IPS DF 6.9 (cell line): Measurements from ENCODE around the gene PODN.

Source experiments
- DNase-seq: peaks from one replicate; pipeline ENCODE4 v3.0.0-alpha.2; 2013; ENCODE audit warnings: low read depth, low spot score
- H3K27ac ChIP-seq: one replicate; pipeline ENCODE4 v1.5.1; 2013; ENCODE audit warnings: low read length, control low read depth
- H3K27me3 ChIP-seq: 2 replicates; pipeline ENCODE4 v1.6.1; 2013; ENCODE audit warnings: mild to moderate bottlenecking, low read length; ENCODE audit not compliant: control insufficient read depth, insufficient read depth
- H3K36me3 ChIP-seq: 2 replicates; pipeline ENCODE4 v1.6.1; 2013; ENCODE audit warnings: low read length; ENCODE audit not compliant: control insufficient read depth, insufficient read depth
- H3K4me1 ChIP-seq: 2 replicates; pipeline ENCODE4 v1.6.1; 2013; ENCODE audit warnings: low read length; ENCODE audit not compliant: control insufficient read depth, insufficient read depth
- H3K4me3 ChIP-seq: 2 replicates; pipeline ENCODE4 v1.5.1; 2013; ENCODE audit warnings: mild to moderate bottlenecking, low read length
- H3K9me3 ChIP-seq: 2 replicates; pipeline ENCODE4 v1.6.1; 2013; ENCODE audit warnings: low read length, inconsistent platforms; ENCODE audit not compliant: control insufficient read depth, insufficient read depth
- WGBS: extraction: QIAGEN DNeasy Blood & Tissue Kit; methylation state at CpG from one replicate; pipeline ENCODE4 v1.1.7; 2013; ENCODE audit warnings: mixed read lengths, missing lambda C conversion rate; ENCODE audit not compliant: insufficient read length, insufficient coverage; 5-methylcytosine and 5-hydroxymethylcytosine counted together

Gene PODN

DNA sequence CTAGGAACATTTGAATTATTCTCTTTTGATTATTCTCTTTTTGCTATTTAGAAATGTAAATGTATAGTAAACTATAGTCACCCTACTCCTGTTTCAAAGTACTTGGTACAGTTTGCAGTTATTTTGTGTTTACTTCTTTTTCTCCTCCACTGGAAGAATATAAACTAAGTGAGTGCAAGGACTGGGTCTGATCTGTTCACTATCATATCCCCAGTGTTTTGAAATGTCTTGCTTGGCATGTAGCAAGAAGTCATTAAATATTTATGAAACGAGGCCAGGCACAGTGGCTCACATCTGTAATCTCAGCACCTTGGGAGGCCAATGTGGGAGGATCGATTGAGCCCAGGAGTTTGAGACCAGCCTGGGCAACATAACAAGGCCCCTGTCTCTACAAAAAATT lies 35.8 kb upstream of the PODN start:
- no CpG with 5 or more reads among the region's 2 CpGs for WGBS
- Histone ChIP-seq H3K4me1 (no peaks in the 10 kb centered on the region), H3K27ac (no peak overlapping the region), H3K27me3 (no peaks in the 10 kb centered on the region), H3K36me3 (no peaks in the 10 kb centered on the region), H3K9me3 (no peaks in the 10 kb centered on the region), H3K4me3 (no peak overlapping the region)
- no peak for DNase-seq

DNA sequence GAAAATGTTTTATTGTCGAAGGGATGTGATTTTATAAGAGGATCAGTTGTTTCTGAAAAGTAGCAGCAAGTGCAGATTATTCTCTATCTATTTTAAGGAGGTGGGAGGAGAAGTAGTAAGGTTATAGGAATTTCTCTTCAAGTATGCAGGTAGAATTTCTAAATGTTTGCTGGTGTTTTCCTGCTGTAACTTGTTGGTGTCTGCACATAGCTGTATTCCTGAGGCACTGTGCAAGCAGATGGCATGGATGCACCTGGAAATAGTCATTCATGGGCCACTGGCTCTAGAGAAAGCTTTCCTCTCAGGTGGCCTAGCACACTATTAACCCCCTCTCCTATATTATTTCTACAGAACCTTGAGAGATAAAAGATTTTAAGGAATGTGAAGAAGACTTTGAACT lies 30.3 kb upstream of the PODN start:
- no peaks in the 10 kb centered on the region for H3K36me3 ChIP-seq
- DNase-seq: no peak
- H3K27me3 ChIP-seq: no peaks in the 10 kb centered on the region
- no peak overlapping the region for H3K4me3 ChIP-seq
- no peaks in the 10 kb centered on the region for H3K9me3 ChIP-seq
- 100% methylated on average over 1 of the region's 1 CpG for WGBS
- no peak overlapping the region for H3K27ac ChIP-seq
- no peaks in the 10 kb centered on the region for H3K4me1 ChIP-seq

DNA sequence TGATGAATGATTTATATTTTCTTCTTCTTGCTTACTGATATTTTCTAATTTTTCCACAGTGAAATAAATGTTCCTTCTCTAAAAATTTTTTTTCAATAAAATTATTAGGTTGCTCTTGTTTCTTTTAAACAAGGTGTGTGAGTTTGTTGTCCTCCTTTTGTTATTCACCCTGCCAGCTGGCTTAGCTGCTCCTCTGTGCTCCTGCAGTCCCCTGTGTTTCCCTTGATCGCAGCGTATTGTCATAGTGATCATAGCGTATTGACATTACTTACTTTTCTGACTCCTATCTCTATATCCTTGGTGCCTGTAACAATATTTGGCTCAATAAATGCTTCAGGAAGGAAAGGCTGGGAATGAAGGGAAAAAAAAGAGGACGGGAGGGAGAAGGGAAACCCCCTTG lies 24.9 kb upstream of the PODN start:
- no peak for DNase-seq
- H3K9me3 ChIP-seq: no peaks in the 10 kb centered on the region
- no CpG with 5 or more reads among the region's 4 CpGs for WGBS
- H3K4me1 ChIP-seq: no peaks in the 10 kb centered on the region
- no peaks in the 10 kb centered on the region for H3K36me3 ChIP-seq
- no peaks in the 10 kb centered on the region for H3K27me3 ChIP-seq
- H3K4me3 ChIP-seq: no peak overlapping the region
- H3K27ac ChIP-seq: no peak overlapping the region

DNA sequence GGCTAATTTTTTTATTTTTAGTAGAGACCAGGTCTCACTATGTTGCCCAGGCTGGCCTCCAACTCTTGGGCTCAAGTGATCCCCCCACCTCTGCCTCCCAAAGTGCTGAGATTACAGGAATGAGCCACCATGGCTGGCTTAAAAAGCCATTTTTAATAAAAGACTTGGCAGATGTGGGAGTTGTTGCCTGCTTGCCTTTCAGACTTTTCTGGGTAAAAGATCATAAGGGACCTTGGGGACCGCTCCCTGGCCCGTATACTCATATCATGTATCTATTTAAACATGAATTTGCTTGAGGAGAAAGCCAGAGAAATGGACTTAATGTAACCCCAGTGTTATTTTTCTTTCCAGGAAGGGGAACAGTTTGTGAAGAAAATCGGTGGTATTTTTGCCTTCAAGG lies 23.4 kb upstream of the PODN start:
- WGBS: no CpG with 5 or more reads among the region's 3 CpGs
- DNase-seq: no peak
- H3K9me3 ChIP-seq: no peaks in the 10 kb centered on the region
- no peak overlapping the region for H3K27ac ChIP-seq
- H3K4me1 ChIP-seq: no peaks in the 10 kb centered on the region; the same call in 1 of the 2 replicates
- no peaks in the 10 kb centered on the region for H3K36me3 ChIP-seq
- H3K4me3 ChIP-seq: no peak overlapping the region
- no peaks in the 10 kb centered on the region for H3K27me3 ChIP-seq

DNA sequence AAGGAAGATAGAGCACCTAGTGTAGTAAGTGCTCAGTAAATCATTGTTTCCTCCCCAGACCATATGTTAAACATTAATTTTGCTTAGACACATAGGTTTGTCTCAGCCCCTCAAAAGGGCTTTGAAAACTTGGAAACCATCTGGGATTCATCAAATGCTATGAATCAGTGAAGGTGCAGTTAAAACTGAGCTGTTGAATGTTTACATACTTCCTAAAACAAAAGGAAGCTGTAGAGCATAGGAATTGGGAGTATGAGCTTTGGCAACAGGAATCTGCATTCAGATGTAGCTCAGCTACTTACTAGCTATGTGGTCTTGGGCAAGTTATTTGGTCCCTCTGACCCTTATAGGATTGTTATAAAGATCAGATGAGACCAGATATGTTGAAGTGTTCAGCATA lies 18.7 kb upstream of the PODN start:
- Histone ChIP-seq H3K27me3 (no peaks in the 10 kb centered on the region), H3K27ac (no peak overlapping the region), H3K4me1 (no peaks in the 10 kb centered on the region; the same call in 1 of the 2 replicates), H3K9me3 (no peaks in the 10 kb centered on the region), H3K4me3 (no peak overlapping the region), H3K36me3 (no peaks in the 10 kb centered on the region)
- no peak for DNase-seq

DNA sequence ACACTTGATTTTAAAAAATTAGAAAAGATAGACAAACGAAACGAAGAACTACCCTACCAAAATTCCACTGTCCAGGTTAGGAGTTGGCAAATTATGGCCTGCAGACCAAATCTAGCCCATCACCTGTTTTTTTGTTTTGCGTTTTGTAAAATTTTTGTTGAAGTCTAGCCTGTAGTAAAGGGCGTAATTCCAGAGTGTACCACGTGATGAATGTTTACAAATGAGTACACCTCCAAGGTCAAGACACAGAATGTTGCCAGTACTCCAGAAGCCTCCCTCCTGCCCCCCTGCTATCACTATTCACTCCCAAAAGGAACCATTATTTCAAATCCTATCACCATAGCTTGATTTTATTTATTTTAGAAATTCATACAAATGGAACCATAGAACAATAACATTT lies 17.1 kb upstream of the PODN start:
- H3K27me3 ChIP-seq: no peaks in the 10 kb centered on the region
- H3K36me3 ChIP-seq: no peaks in the 10 kb centered on the region
- no peak overlapping the region for H3K4me3 ChIP-seq
- no peak for DNase-seq
- H3K9me3 ChIP-seq: no peaks in the 10 kb centered on the region
- WGBS: no CpG with 5 or more reads among the region's 5 CpGs
- H3K27ac ChIP-seq: no peak overlapping the region
- H3K4me1 ChIP-seq: peaks cover 1% of the 10 kb centered on the region; the same call in 1 of the 2 replicates

DNA sequence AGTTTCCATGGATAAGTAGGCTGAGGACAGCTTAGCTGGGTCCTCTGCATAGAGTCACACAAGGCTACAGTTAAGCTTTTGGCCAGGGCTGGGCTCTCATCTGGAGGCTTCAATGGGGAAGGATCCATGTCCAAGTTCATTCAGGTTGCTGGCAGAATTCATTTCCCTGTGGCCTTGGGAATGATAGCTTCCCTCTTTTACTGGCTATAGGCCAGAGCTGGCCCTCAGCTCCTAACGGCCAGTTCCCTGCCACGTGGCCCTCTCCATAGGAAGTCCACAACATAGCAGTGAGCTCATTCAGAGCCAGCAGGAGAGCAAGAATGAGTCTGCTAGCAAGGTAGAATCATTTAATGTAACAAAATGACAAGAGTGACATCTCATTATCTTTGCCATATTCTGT lies 15.1 kb upstream of the PODN start:
- H3K4me1 ChIP-seq: peaks cover 1% of the 10 kb centered on the region; the same call in 1 of the 2 replicates
- no CpG with 5 or more reads among the region's 2 CpGs for WGBS
- no peak overlapping the region for H3K4me3 ChIP-seq
- no peaks in the 10 kb centered on the region for H3K9me3 ChIP-seq
- no peak overlapping the region for H3K27ac ChIP-seq
- H3K27me3 ChIP-seq: no peaks in the 10 kb centered on the region
- DNase-seq: no peak
- H3K36me3 ChIP-seq: no peaks in the 10 kb centered on the region

DNA sequence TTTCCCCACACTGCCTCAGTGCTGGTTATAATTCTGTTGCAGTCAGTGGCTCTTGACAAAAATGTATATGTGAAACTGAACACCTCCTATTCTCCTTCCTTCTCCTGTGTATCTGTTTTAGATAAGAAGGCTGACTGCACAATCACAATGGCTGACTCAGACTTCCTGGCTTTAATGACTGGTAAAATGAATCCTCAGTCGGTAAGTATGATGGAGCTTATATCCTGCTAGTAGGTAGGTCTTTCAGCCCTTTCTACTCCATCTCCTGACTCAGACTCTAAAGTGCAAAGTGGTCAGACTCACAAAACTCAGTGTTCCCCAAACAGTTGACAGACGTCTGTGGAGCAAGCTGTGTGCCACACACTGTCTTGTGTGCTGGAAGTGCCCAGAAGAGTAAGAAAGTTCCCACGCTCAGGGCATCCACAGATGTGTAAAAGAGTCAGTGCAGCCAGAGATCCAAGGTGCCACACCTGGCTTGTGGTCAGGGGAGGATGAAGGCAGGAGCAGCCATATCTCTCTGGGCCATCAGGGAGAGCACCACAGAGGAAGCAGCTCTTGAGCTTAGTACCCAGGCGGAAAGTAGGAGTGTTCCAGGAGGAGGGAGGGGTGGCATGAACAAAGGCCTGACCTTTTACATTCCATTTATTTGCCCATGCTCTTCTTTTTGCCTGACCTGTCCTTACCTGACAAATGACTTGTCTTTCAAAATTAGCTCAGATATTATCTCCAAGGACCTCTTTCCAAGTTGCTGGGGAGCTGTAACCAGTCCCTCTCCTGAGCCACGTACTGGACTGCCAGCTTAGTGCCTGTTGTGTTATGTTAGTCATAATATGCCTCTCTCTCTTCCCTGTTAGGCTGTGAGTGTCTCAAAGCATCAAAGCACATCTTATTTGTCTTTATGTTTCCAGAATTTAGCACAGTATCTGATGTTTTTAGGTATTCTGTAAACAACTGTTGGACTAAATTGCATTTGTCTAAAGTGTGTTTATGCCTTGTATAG lies 14.0 kb upstream of the PODN start:
- no peak overlapping the region for H3K4me3 ChIP-seq
- no CpG with 5 or more reads among the region's 5 CpGs for WGBS

DNA sequence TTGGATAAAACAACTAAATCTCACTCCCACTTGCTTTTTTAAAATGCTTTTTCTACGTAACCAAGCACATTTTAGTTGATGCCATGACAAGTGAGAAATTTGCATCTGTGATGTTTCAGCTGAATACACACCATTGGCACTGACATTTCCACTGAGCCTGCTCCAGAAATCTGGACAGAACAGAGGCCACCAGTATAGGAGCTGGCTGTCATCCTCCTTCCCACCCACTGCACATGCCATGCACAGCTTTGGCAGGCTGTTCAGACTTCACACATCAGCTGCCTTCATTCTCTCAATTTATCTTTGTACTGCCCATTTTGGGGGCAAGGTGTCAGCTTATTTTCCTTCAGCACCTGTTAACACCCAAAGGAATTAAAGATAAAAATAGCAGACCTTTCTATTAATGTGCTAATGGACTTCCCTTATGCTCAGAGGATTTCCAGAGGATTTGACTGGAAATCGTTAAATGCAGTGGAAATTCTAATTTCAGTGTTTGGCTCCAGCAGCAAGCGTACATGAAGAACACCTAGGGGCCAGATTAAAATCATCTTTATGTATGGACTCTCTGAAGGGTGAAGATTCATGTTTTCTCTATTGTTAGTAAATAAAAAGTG lies 12.9 kb upstream of the PODN start:
- no peak for DNase-seq
- H3K4me1 ChIP-seq: 0 out of 2 replicates have a peak, but pooled peaks cover 1% of the 10 kb centered on the region
- no peaks in the 10 kb centered on the region for H3K36me3 ChIP-seq
- no peak overlapping the region for H3K27ac ChIP-seq
- H3K9me3 ChIP-seq: no peaks in the 10 kb centered on the region
- no CpG with 5 or more reads among the region's 3 CpGs for WGBS
- no peak overlapping the region for H3K4me3 ChIP-seq
- no peaks in the 10 kb centered on the region for H3K27me3 ChIP-seq

More for the DNA sequence above, 14.0 kb upstream of the PODN start:
- H3K27me3 ChIP-seq: no peaks in the 10 kb centered on the region
- H3K4me1 ChIP-seq: peaks cover 1% of the 10 kb centered on the region; the same call in 1 of the 2 replicates
- no peaks in the 10 kb centered on the region for H3K36me3 ChIP-seq
- no peaks in the 10 kb centered on the region for H3K9me3 ChIP-seq
- no peak overlapping the region for H3K27ac ChIP-seq
- no peak for DNase-seq

DNA sequence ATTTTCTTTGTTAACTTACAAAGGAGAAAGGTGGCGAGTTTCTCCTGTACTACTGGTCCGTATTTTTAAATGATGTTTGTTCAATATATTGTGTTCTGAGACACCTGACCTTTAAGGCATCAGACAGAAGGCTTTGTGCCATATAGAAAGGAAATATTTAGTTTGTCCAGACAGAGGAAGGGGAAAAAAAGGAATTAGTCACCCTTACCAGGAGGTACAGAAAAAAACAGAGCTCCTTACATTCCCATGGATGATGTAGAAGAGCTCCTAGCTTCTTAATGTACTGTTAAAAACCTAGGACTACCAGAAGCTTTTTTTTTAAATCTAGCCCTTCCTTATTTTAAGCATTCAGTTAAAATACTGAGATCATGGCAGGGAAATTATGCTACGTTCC lies 12.4 kb upstream of the PODN start:
- WGBS: no CpG with 5 or more reads among the region's 3 CpGs
- Histone ChIP-seq H3K27ac (no peak overlapping the region), H3K36me3 (no peaks in the 10 kb centered on the region), H3K27me3 (no peaks in the 10 kb centered on the region), H3K9me3 (no peaks in the 10 kb centered on the region), H3K4me3 (no peak overlapping the region), H3K4me1 (0 out of 2 replicates have a peak, but pooled peaks cover 1% of the 10 kb centered on the region)
- no peak for DNase-seq
